ENCODE results near the gene ENTPD5. TPM values are rescaled to one million over a fixed set of nuclear protein-coding genes. Genes with fewer than 3 reads are reported as not detected.

Gene ENTPD5
- 100 to 1,000 TPM; 201 to 203 TPM for total RNA-seq
- long read RNA-seq, full-length matches to known transcripts = 2 of 170 reads
- long read RNA-seq, partial matches to known transcripts = 8 of 170 reads
- long read RNA-seq, other reads (novel, unspliced or antisense) = 160 of 170 reads

- peak; percentile 92 for ATAC-seq
- intact Hi-C loops (cut with DNase I, micrococcal nuclease) = no loop called here
- peak; percentile 81 to 87 for DNase-seq
These were observed at the start of gene ENTPD5, which contains the start of gene BBOF1 for GRCh38 chr14:74018586-74019407. Gene ENTPD5 (minus strand): TSS chr14:74019288. CDS start chr14:73988102, 31,186 bp downstream. Gene BBOF1 (plus strand): TSS chr14:74019349. CDS start chr14:74019479, 130 bp downstream.

GRCh38 chr14:74065746-74066575, 46.9 kb upstream of the ENTPD5 start:
- no peak for ATAC-seq
- intact Hi-C loops (cut with DNase I, micrococcal nuclease) = no loop called here
- DNase-seq = no peak

- DNase-seq (no peak), ATAC-seq (no peak)
- intact Hi-C loops (cut with DNase I, micrococcal nuclease) = no loop called here
These were observed 45.8 kb upstream of the ENTPD5 start for GRCh38 chr14:74064883-74065282.

- intact Hi-C loops (cut with DNase I, micrococcal nuclease) = no loop called here
- ATAC-seq (no peak), DNase-seq (no peak)
These were observed 45.3 kb upstream of the ENTPD5 start for GRCh38 chr14:74064426-74064825.

- intact Hi-C loops (cut with DNase I, micrococcal nuclease) = no loop called here
- DNase-seq = no peak
- ATAC-seq = no peak
These were observed 43.7 kb upstream of the ENTPD5 start for GRCh38 chr14:74062809-74063150.

GRCh38 chr14:74049876-74050495, 30.9 kb upstream of the ENTPD5 start:
- intact Hi-C loops (cut with DNase I, micrococcal nuclease) = no loop called here
- DNase-seq (no peak), ATAC-seq (no peak)

GRCh38 chr14:74048281-74048680, 29.2 kb upstream of the ENTPD5 start:
- intact Hi-C loops (cut with DNase I, micrococcal nuclease) = no loop called here
- ATAC-seq (no peak), DNase-seq (no peak)

- ATAC-seq = no peak
- no peak for DNase-seq
- intact Hi-C loops (cut with DNase I, micrococcal nuclease) = no loop called here
These were observed 26.4 kb upstream of the ENTPD5 start for GRCh38 chr14:74045522-74045921.

GRCh38 chr14:74042296-74042695, 23.2 kb upstream of the ENTPD5 start:
- intact Hi-C loops (cut with DNase I, micrococcal nuclease) = no loop called here
- ATAC-seq (peak; percentile 68), DNase-seq (no peak)

- DNase-seq = no peak
- peak; percentile 76 for ATAC-seq
- intact Hi-C loops (cut with DNase I, micrococcal nuclease) = no loop called here
These were observed 19.2 kb upstream of the ENTPD5 start for GRCh38 chr14:74038020-74038859.

GRCh38 chr14:74035556-74035955, 16.5 kb upstream of the ENTPD5 start:
- intact Hi-C loops (cut with DNase I, micrococcal nuclease) = no loop called here
- ATAC-seq = no peak
- DNase-seq = no peak

- ATAC-seq (no peak), DNase-seq (no peak)
- intact Hi-C loops (cut with DNase I, micrococcal nuclease) = no loop called here
These were observed 15.5 kb upstream of the ENTPD5 start for GRCh38 chr14:74034572-74034971.

GRCh38 chr14:74029136-74029535, 10.0 kb upstream of the ENTPD5 start:
- no peak for DNase-seq
- intact Hi-C loops (cut with DNase I, micrococcal nuclease) = no loop called here
- ATAC-seq = no peak

- DNase-seq = no peak
- ATAC-seq = no peak
- intact Hi-C loops (cut with DNase I, micrococcal nuclease) = no loop called here
These were observed 3.3 kb upstream of the ENTPD5 start for GRCh38 chr14:74022346-74022745.

- no peak for ATAC-seq
- intact Hi-C loops (cut with DNase I, micrococcal nuclease) = no loop called here
- DNase-seq = no peak
These were observed 485 bp upstream of the ENTPD5 start for GRCh38 chr14:74019408-74020137.

- intact Hi-C loops (cut with DNase I, micrococcal nuclease) = no loop called here
- ATAC-seq (peak; percentile 31), DNase-seq (no peak)
These were observed 908 bp downstream of the ENTPD5 start for GRCh38 chr14:74018174-74018585.

GRCh38 chr14:74015963-74016362, 3.1 kb downstream of the ENTPD5 start:
- ATAC-seq = no peak
- intact Hi-C loops (cut with DNase I, micrococcal nuclease) = no loop called here
- DNase-seq = no peak

- intact Hi-C loops (cut with DNase I, micrococcal nuclease) = no loop called here
- DNase-seq (no peak), ATAC-seq (no peak)
These were observed 3.9 kb downstream of the ENTPD5 start for GRCh38 chr14:74015176-74015575.

All from left colon (tissue), 2 donors.